ENCODE data around the gene CAMK1D.

DNA sequence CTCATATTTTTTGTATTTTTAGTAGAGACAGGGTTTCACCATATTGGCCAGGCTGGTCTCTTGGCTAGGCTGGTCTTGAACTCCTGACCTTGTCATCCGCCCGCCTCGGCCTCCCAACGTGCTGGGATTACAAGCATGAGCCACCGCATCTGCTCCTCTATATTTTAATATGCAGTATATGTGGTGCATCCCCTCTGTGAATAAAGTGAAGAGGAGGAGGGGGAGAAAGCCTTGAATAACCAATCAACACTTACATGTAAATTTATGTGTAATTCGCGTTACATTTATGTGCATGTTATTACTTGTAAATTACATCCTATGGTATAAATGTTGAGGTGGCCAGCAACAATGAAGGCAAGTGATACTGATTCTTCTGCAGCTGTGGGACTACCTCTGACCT is 342.2 kb downstream of the CAMK1D start:
- TF ChIP-seq ZNF70 (CRISPR knock-in tag; IDR thresholded peaks at IDR 0.05) = no peak
- TF ChIP-seq BACH2 (CRISPR knock-in tag; IDR thresholded peaks at IDR 0.05; ENCODE audit: borderline replicate concordance) = no peak
- no peak for TF ChIP-seq SNAI2 (CRISPR knock-in tag; IDR thresholded peaks at IDR 0.05)
- TF ChIP-seq RARB (CRISPR knock-in tag; IDR thresholded peaks at IDR 0.05) = no peak

Measured in SK-N-SH treated with all-trans-retinoic acid at 6 μM for 48 hours (cell line).